Lung (tissue), 16 donors: ENCODE data around the gene SPATA31E1. TPM values are rescaled to one million over a fixed set of nuclear protein-coding genes. Genes with fewer than 3 reads are reported as not detected.

Source experiments
- ATAC-seq: fragments of 200-7000 bp; cut with Tn5 transposase; one replicate; pipeline ENCODE4 v1.9.1; 2020; ENCODE audit warnings: moderate number of reproducible peaks; ENCODE audit not compliant: insufficient read depth, low FRiP score
- DNase-seq, 3 donors: peaks; one replicate each; pipeline ENCODE4 v3.0.0-alpha.2; 2013 to 2017
- H3K27ac ChIP-seq, 2 donors: one replicate each; pipeline ENCODE4 v1.5.1; 2013; ENCODE audit warnings: mild to moderate bottlenecking in 2 of 2, moderate library complexity in 2 of 2, control low read depth in 1 of 2, inconsistent platforms in 1 of 2, low read depth in 1 of 2, low read length in 1 of 2
- H3K27me3 ChIP-seq, 3 donors: one replicate each; pipeline ENCODE4 v1.5.1; 2013; ENCODE audit warnings: low read length in 2 of 3; ENCODE audit not compliant: control insufficient read depth in 3 of 3, insufficient read depth in 3 of 3
- H3K36me3 ChIP-seq, 4 donors: one replicate each; pipeline ENCODE4 v1.5.1; 2013; ENCODE audit warnings: low read length in 4 of 4, mild to moderate bottlenecking in 1 of 4, moderate library complexity in 1 of 4; ENCODE audit not compliant: control insufficient read depth in 4 of 4, insufficient read depth in 4 of 4
- H3K4me1 ChIP-seq, 5 donors: one replicate each; pipeline ENCODE4 v1.5.1; 2013; ENCODE audit warnings: low read length in 5 of 5, mild to moderate bottlenecking in 2 of 5, moderate library complexity in 1 of 5; ENCODE audit not compliant: control insufficient read depth in 5 of 5, insufficient read depth in 5 of 5
- H3K4me3 ChIP-seq: one replicate; pipeline ENCODE4 v1.5.1; 2013; ENCODE audit warnings: mild to moderate bottlenecking, control low read depth, moderate library complexity
- H3K9ac ChIP-seq, 2 donors: one replicate each; pipeline ENCODE4 v1.5.1; 2013; ENCODE audit warnings: low read length in 2 of 2, control low read depth in 1 of 2; ENCODE audit not compliant: insufficient read depth in 1 of 2
- H3K9me3 ChIP-seq, 4 donors: one replicate each; pipeline ENCODE4 v1.5.1; 2013; ENCODE audit warnings: low read length in 3 of 4, mild to moderate bottlenecking in 1 of 4, moderate library complexity in 1 of 4; ENCODE audit not compliant: control insufficient read depth in 4 of 4, insufficient read depth in 3 of 4
- WGBS, 2 donors: extraction: QIAGEN DNeasy Blood & Tissue Kit; methylation state at CpG; one replicate each; pipeline ENCODE4 v1.1.7; 2013; 5-methylcytosine and 5-hydroxymethylcytosine counted together
- long read RNA-seq, 5 donors: transcript quantifications; one replicate each; lab custom pipeline, GENCODE V29; 2026
- polyA plus RNA-seq, 2 donors: library from polyadenylated mRNA; stranded (reverse); fragments of 200-250 nt; gene quantifications; one replicate each; pipeline ENCODE4 v1.2.1, GENCODE V29; 2013
- total RNA-seq, 2 donors: library from RNA; depleted of rRNA in 1 of 2; stranded (reverse); fragments of >200 nt in 1 of 2; gene quantifications; one replicate each; pipeline ENCODE4 v1.2.1, GENCODE V29; 2014 to 2021
- TF ChIP-seq, protein P1 (sequence below): IDR thresholded peaks from 2 replicates; pipeline ENCODE4 v1.5.1; 2012; ENCODE audit warnings: mild to moderate bottlenecking; ENCODE audit errors: control extremely low read depth, extremely low read depth
- donor health status: control.
- donor health status: control.
- donor health status: Bipolar disorder and iron deficiency.
- donor health status: healthy.
- donor health status: DM: yes; HTN: yes; CAD: no.

Gene SPATA31E1
- total RNA-seq (not detected), polyA plus RNA-seq (not detected)
- long read RNA-seq, donor 1, result 0 reads
- long read RNA-seq, donor 2, result 0 reads
- long read RNA-seq, donor 3, result 0 reads
- long read RNA-seq, donor 4, result 0 reads
- long read RNA-seq, donor 5, result 0 reads

DNA sequence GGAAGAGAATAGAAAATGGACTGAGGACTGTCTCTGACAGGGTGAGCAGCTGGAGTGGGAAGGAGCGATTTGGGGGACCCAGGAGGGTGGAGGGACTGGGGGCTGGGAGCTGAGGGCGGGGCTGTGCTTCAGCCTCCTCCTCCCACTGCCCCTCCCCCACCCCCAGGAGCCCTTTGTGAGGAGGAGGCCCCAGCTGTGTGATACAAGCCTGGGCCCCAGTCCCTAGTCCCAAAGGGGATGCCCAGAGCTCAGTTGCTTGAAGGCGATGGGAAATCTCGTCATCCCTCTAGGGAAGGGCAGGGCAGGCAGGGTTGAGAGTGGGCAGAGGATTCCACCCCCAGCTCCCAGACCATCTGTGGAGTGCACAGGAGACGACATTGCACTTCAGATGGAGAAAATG is at the start of gene SPATA31E1:
SPATA31E1 (plus strand) TSS at position 251 of the 400 bp plus-strand sequence; CDS start at position 266, 15 bp downstream.
- Histone ChIP-seq H3K27ac (no peak within 1 kb of the TSS), H3K9ac (no peak within 1 kb of the TSS), H3K4me3 (no peak within 1 kb of the TSS), H3K27me3 (no peaks in the 10 kb centered on the region), H3K36me3 (no peaks in the 10 kb centered on the region), H3K4me1 (no peaks in the 10 kb centered on the region), H3K9me3 (no peaks in the 10 kb centered on the region)
- TF ChIP-seq, protein P1, sequence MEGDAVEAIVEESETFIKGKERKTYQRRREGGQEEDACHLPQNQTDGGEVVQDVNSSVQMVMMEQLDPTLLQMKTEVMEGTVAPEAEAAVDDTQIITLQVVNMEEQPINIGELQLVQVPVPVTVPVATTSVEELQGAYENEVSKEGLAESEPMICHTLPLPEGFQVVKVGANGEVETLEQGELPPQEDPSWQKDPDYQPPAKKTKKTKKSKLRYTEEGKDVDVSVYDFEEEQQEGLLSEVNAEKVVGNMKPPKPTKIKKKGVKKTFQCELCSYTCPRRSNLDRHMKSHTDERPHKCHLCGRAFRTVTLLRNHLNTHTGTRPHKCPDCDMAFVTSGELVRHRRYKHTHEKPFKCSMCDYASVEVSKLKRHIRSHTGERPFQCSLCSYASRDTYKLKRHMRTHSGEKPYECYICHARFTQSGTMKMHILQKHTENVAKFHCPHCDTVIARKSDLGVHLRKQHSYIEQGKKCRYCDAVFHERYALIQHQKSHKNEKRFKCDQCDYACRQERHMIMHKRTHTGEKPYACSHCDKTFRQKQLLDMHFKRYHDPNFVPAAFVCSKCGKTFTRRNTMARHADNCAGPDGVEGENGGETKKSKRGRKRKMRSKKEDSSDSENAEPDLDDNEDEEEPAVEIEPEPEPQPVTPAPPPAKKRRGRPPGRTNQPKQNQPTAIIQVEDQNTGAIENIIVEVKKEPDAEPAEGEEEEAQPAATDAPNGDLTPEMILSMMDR, result no peak
- WGBS, 2 donors, result 77 to 88% methylated on average over 5 of the region's 5 CpGs
- ATAC-seq, result no peak
- no peak for DNase-seq

DNA sequence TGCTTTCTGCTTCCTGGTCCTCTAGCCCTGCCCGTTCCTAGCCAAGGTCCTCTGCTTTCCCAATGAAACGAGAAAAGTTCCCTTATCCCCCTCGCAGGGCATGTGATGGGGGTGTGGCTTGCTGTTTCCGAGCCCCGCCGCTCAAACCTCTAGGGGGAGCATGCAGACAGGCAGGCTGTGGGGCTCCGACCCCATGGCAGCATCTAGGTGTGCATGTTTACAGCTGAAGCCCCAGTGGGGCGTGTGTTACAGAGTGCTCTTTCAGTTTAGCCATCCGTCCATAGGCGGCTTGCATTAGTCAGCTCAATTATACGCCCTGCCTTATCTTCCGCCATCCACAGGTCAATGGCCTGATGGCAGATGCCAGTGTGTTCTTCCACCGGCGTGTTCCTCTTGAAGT is 48.3 kb upstream of the SPATA31E1 start:
- WGBS, 2 donors, result 61 to 72% methylated on average over 14 of the region's 14 CpGs
- no peak overlapping the region for H3K4me3 ChIP-seq
- H3K4me1 ChIP-seq, result peaks cover 0 to 8% (median 0%) of the 10 kb centered on the region in 5 donors
- H3K27ac ChIP-seq, result no peak overlapping the region
- no peak overlapping the region for H3K9ac ChIP-seq
- no peaks in the 10 kb centered on the region for H3K9me3 ChIP-seq
- no peaks in the 10 kb centered on the region for H3K36me3 ChIP-seq
- TF ChIP-seq, protein P1, result no peak
- DNase-seq (no peak), ATAC-seq (no peak)
- no peaks in the 10 kb centered on the region for H3K27me3 ChIP-seq

DNA sequence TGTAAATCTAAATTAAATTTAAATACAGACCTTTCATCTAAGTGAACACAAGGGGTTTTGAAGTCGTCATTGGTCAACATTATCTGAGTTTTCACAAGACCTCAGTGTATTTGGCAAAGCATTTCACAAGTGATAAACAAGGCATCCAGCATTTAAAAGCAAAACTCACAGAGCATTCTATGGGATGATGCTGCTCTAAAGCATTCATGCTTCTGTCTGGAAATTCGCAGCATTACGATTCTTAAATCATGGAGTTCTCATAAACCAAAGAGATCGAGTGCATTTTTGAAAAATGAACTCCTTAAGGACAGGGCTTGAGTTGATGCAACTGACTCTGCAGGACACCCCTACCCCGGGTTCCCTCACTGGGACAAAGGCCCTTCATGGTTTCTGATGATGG is 46.1 kb upstream of the SPATA31E1 start:
- no peaks in the 10 kb centered on the region for H3K27me3 ChIP-seq
- DNase-seq, result peak in 1 of 3 donors; percentile 38
- WGBS, 2 donors, result 91 to 92% methylated on average over 5 of the region's 5 CpGs
- H3K4me3 ChIP-seq, result no peak overlapping the region
- no peaks in the 10 kb centered on the region for H3K36me3 ChIP-seq
- no peak for ATAC-seq
- H3K9ac ChIP-seq, result no peak overlapping the region
- no peaks in the 10 kb centered on the region for H3K9me3 ChIP-seq
- H3K4me1 ChIP-seq, result peaks cover 0 to 8% (median 0%) of the 10 kb centered on the region in 5 donors
- TF ChIP-seq, protein P1, result no peak
- no peak overlapping the region for H3K27ac ChIP-seq
